C4-2B (cell line): ENCODE data around the gene BOD1L1.

Source experiments
- CTCF ChIP-seq: fragments of 450-650 bp; conservative IDR thresholded peaks from 2 replicates; pipeline ENCODE4 v1.5.1; 2017; ENCODE audit warnings: mild to moderate bottlenecking
- ZFX ChIP-seq: fragments of 450-650 bp; IDR thresholded peaks from 2 replicates; pipeline ENCODE4 v1.6.1; 2017

- TF ChIP-seq CTCF: no peak
- no peak for TF ChIP-seq ZFX
Measured at GRCh38 chr4:13597604-13598003, 29.9 kb downstream of the BOD1L1 start.
